Measurements from ENCODE around the gene OVCA2.

OVCA2 gene

DNA sequence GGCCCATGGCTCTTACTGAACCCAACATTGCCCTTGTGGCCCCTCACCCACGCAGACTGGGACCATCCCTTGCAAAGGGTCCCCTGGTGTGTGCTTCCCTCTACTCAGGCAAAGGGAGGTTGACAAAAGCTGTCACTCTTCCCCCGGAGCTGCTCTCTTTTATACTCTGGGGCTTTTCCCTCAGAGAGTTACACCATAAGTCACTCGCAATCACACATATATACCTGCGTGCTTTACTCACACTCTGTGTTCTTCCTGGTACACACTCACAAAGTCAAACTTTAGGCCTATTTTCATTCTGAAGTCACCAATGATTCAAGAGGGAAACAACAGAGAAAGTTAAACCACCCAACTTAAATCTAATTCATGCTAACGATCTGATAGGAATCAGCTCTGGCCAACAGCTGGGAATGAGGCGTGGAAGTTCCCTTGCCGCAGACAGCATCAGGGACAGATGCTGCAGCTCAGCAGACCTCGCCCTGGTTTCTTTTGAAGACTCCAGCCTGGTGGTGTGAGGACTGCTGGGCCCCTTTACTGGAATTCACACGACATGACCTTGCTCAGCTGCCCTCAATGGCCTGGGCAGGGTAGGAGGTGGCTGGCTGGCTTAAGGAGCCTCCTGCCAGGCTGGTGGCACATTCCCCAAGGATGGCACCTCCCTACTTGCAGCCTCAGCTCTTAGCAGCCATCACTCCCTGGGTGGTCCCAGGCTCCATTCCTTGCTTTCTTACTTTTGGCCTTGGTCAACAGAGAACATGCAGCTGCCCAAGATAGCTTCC, 40.4 kb downstream of the OVCA2 start:
- Histone ChIP-seq H3K27me3 (no peaks in the 10 kb centered on the region), H3K36me3 (peaks cover 76% of the 10 kb centered on the region), H3K4me3 (no peak overlapping the region), H3K9ac (no peak overlapping the region), H3K4me2 (no peak overlapping the region), H4K20me1 (no peaks in the 10 kb centered on the region), H3K27ac (0 out of 2 replicates have a peak overlapping the region, but pooled peaks have one; percentile 91), H3K4me1 (peaks cover 45% of the 10 kb centered on the region), H3K9me3 (no peaks in the 10 kb centered on the region)
- TF ChIP-seq Cebpa-rat (IDR thresholded peaks at IDR 0.05): no peak

DNA sequence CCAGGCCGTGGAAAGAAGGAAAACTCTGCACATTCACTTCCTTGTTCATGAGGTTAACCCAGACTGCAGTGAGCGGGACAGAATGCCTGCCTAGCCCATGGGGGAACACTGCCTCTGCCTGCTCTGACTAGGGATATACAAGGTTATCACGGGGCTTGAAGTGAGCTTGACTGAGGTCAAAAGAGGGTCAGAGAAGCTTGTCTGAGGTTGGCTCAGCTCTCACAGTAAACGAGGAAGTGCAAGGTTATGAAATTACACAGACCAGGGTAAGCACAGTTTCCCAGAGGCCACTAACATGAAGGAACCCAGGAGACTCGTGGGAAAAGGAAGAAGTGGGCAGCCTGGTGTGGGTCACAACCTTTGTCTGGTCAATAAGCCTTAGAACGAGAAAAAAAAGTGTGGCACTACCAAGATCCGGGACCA, 41.8 kb downstream of the OVCA2 start:
- Histone ChIP-seq H3K4me3 (no peak overlapping the region), H3K9ac (peak overlapping the region; percentile 64), H3K4me2 (peak overlapping the region; percentile 97), H3K27ac (peak overlapping the region; percentile 91), H3K9me3 (no peaks in the 10 kb centered on the region), H3K4me1 (peaks cover 54% of the 10 kb centered on the region), H3K36me3 (peaks cover 61% of the 10 kb centered on the region), H4K20me1 (no peaks in the 10 kb centered on the region), H3K27me3 (no peaks in the 10 kb centered on the region)
- no peak for TF ChIP-seq Cebpa-rat (IDR thresholded peaks at IDR 0.05)

DNA sequence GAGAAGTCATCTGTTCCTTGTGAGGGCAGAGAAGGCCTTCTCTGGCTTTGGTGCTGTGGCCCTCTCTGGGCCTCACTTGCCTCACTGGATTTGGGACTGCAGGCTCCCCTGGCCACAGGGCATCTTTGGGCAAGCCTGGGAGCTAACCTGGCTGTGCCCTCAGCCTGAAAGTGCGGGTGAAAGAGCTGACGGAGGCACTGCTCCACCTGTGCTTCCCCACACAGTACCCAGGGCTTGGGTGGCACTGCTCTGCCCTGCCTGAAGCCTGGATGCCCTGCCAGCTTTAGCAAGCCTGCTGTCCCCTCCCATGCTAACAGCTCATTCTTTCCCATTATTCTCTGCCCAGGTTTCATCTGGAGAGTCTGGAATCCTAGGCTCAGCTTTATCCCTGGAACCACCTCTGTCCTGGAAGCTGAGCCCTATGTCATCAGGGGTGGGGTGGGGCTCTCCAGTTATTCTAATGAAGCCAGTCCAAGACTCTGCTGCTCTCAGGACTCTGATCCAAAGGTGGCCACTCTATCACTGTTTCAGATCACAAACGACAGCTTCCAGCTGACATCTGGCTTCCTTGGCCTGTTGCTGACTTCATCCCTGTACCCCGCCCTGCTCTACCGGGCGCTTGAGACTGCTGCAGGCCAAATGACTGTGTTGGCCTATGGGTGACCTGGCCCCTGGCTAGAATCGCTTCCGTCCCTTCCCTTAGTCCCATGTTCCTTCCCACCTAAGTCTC, 42.4 kb downstream of the OVCA2 start:
- no peaks in the 10 kb centered on the region for H4K20me1 ChIP-seq
- peak overlapping the region; percentile 91 for H3K27ac ChIP-seq
- peaks cover 55% of the 10 kb centered on the region for H3K36me3 ChIP-seq
- H3K4me2 ChIP-seq: peak overlapping the region; percentile 97
- H3K4me3 ChIP-seq: no peak overlapping the region
- peaks cover 60% of the 10 kb centered on the region for H3K4me1 ChIP-seq
- no peaks in the 10 kb centered on the region for H3K9me3 ChIP-seq
- TF ChIP-seq Cebpa-rat (IDR thresholded peaks at IDR 0.05): no peak
- H3K9ac ChIP-seq: peak overlapping the region; percentile 64
- no peaks in the 10 kb centered on the region for H3K27me3 ChIP-seq

DNA sequence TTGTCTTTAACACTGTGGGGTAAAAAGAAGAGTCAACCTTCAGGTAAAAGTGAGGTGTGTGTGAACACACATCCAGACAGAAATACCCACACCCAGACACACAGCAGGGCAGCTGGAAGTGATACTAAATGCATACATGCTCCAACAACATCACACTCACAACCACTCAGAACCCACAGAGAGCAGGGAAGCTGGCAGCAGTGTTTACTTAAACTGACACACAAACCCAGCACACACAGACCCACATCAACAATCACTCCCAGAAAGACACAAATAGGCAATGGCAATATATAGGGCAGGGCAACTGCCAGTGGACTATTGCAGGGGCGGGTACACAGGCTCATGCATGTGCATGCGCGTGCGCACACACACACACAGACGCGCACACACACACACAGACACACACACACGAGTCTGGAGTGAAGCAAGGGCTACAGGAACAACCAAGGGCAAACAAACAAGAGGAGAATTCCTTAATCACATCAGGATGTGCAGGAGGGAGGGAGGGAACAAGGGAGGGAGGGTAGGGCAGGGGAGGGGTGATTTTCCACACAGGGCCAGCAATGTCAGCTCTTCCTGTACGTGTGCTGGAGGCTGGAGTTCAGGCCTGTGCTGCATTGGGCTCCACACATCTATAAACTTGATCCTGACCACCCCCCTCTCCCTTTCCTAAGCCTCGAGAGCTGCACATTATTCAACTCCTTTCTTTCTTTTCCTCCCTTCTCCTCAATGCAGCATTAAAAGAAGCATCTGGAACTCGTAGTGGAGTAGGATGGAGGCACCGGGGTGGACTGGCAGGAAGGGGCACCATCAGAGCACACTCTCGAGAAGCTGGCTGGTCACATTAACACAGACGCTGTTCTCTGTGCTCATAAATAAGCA, 43.2 kb downstream of the OVCA2 start:
- H3K9ac ChIP-seq: no peak overlapping the region
- H3K4me3 ChIP-seq: no peak overlapping the region
- no peak for TF ChIP-seq Cebpa-rat (IDR thresholded peaks at IDR 0.05)
- peak overlapping the region; percentile 97 for H3K4me2 ChIP-seq
- no peaks in the 10 kb centered on the region for H4K20me1 ChIP-seq
- H3K9me3 ChIP-seq: no peaks in the 10 kb centered on the region
- H3K36me3 ChIP-seq: peaks cover 47% of the 10 kb centered on the region
- peak overlapping the region; percentile 91 for H3K27ac ChIP-seq
- peaks cover 67% of the 10 kb centered on the region for H3K4me1 ChIP-seq
- no peaks in the 10 kb centered on the region for H3K27me3 ChIP-seq

DNA sequence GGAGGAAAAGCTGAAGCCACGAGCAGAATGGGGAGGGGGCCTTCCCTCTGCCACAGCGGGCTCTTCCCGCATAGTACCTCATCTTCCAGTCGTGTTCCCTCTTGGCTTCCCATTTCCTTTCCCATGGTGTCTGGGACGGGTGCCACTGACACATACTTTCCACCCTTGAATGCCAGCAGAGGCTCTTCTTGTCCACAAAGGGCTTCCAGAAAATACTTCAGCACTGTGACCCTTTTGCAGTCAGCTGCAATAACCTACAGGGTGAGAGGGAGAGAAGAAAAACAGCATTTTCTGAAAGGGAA, 43.8 kb downstream of the OVCA2 start:
- no peak for TF ChIP-seq Cebpa-rat (IDR thresholded peaks at IDR 0.05)
- peaks cover 73% of the 10 kb centered on the region for H3K4me1 ChIP-seq
- no peaks in the 10 kb centered on the region for H3K9me3 ChIP-seq
- no peaks in the 10 kb centered on the region for H3K27me3 ChIP-seq
- peaks cover 41% of the 10 kb centered on the region for H3K36me3 ChIP-seq
- peak overlapping the region; percentile 91 for H3K27ac ChIP-seq
- no peak overlapping the region for H3K4me3 ChIP-seq
- H4K20me1 ChIP-seq: no peaks in the 10 kb centered on the region
- H3K9ac ChIP-seq: peak overlapping the region; percentile 81; the same call in 1 of the 2 replicates
- peak overlapping the region; percentile 97 for H3K4me2 ChIP-seq

DNA sequence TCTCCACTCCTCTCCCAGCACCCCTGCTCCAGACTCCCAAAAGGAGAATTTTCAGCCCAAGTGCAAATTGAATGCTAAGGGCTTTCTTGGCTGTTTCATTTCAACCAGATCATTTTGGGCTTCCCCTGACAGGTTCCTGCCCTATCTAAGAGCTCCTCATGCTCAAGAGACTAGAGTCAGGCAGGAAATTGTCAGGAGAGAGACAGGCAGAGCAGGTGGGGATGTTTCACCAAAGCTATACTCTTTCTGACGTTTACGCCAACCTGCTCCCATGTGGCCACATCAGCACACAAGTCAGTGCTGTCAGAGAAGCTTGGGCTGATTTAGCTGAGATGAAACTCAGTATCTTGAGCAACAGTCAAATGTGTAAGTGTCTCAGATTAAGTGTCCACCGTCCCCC, 44.5 kb downstream of the OVCA2 start:
- Histone ChIP-seq H4K20me1 (no peaks in the 10 kb centered on the region), H3K9ac (peak overlapping the region; percentile 81), H3K27ac (peak overlapping the region; percentile 91), H3K4me3 (no peak overlapping the region), H3K36me3 (peaks cover 34% of the 10 kb centered on the region), H3K4me2 (peak overlapping the region; percentile 97), H3K4me1 (peaks cover 80% of the 10 kb centered on the region), H3K9me3 (no peaks in the 10 kb centered on the region), H3K27me3 (no peaks in the 10 kb centered on the region)
- no peak for TF ChIP-seq Cebpa-rat (IDR thresholded peaks at IDR 0.05)

DNA sequence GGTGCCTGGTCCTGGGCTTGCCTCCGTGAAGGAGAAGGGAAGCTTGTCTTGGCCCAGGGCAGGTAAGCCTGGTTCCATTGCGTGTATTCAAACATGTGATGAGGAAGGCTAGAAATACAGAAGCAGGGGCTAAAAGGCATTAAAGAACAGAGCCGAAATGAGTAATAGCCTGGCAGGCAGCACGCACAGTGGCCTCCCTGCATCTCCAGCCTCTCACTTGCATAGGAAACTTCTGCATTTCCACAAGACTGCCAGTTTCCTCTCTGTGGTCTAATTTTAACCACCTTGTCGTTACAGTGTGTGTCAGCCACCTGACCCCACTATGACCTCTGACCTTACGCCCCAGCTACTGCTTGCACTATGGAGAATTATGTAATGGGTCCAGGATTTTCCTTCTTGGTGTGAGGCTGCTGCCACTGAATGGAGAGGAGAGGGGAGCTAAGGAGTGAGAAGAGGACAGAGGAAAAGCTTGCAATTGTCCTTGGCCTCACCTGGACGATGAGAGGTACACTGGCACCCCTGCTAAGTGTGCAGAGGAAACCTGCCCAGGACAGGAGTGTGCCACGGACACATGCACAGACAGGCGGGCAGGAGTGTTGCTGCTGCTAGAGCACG, 45.9 kb downstream of the OVCA2 start:
- H3K4me1 ChIP-seq: peaks cover 83% of the 10 kb centered on the region
- H3K9ac ChIP-seq: peak overlapping the region; percentile 81

DNA sequence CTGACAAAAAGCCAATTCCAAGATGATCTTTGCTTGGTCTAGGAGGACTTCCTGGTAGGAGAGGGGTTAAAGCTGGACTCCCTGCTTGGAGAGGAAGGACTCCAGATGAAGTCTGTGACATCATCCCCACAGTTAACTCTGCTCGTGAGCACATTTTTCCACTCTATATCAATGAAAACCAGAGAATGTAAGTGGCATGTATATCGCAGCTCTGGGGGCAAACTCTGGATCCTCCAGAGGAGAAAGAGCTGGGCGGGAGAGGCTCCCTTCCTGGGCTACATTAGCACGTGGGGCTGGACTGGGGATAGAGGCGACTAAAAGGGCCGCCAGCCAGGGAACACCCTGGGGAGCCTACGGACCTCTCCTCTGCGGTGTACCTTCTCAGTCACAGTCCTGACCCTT, 47.2 kb downstream of the OVCA2 start:
- Histone ChIP-seq H3K27me3 (no peaks in the 10 kb centered on the region), H4K20me1 (no peaks in the 10 kb centered on the region), H3K4me3 (peak overlapping the region; percentile 65), H3K27ac (peak overlapping the region; percentile 91), H3K36me3 (peaks cover 29% of the 10 kb centered on the region), H3K9ac (peak overlapping the region; percentile 81), H3K4me1 (peaks cover 75% of the 10 kb centered on the region), H3K4me2 (peak overlapping the region; percentile 97), H3K9me3 (no peaks in the 10 kb centered on the region)
- no peak for TF ChIP-seq Cebpa-rat (IDR thresholded peaks at IDR 0.05)

More for the DNA sequence above, 45.9 kb downstream of the OVCA2 start:
- Histone ChIP-seq H3K36me3 (peaks cover 29% of the 10 kb centered on the region), H3K27me3 (no peaks in the 10 kb centered on the region), H3K4me3 (peak overlapping the region; percentile 65), H3K4me2 (peak overlapping the region; percentile 97), H3K9me3 (no peaks in the 10 kb centered on the region), H4K20me1 (no peaks in the 10 kb centered on the region), H3K27ac (peak overlapping the region; percentile 91)
- no peak for TF ChIP-seq Cebpa-rat (IDR thresholded peaks at IDR 0.05)

DNA sequence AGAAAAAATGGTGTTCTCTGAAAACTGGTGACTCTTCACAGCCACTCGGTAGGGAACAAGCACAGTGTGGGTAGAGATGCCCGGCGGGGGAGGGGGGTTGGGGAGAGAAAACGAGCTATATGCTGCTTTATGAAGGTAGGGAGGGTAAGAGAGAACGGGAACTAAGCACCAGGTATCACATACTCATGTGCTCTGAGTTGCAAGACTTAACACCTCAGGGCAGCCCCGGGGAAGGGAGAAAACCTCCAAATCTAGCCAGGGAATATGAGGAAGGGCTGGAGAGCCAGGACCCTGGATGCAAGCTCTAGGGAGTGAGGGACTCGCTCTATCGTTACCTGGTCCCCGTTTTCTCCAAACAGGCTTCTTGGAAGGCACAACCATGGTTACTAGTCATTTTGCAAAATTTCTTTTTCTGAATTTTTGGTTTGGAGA, 48.4 kb downstream of the OVCA2 start:
- peaks cover 69% of the 10 kb centered on the region for H3K4me1 ChIP-seq
- H3K4me2 ChIP-seq: peak overlapping the region; percentile 97
- no peak for TF ChIP-seq Cebpa-rat (IDR thresholded peaks at IDR 0.05)
- H3K9me3 ChIP-seq: no peaks in the 10 kb centered on the region
- H4K20me1 ChIP-seq: no peaks in the 10 kb centered on the region
- H3K27ac ChIP-seq: peak overlapping the region; percentile 91
- H3K36me3 ChIP-seq: peaks cover 35% of the 10 kb centered on the region
- H3K4me3 ChIP-seq: peak overlapping the region; percentile 65
- no peaks in the 10 kb centered on the region for H3K27me3 ChIP-seq
- H3K9ac ChIP-seq: peak overlapping the region; percentile 81
